Transverse colon (tissue), 3 donors: ENCODE data around the gene CENPH.

Experiments used
- CTCF ChIP-seq, 5 experiments: fragments of 200-600 bp in 3 of 5; fragments of 450-650 bp in 2 of 5; sonication (generic) in 3 of 5; IDR thresholded peaks; 1 replicate in 2 of 5; 2 replicates in 3 of 5; pipeline ENCODE4 v1.5.1; 2016 to 2017; ENCODE audit warnings: antibody characterized with exemption in 5 of 5, inconsistent platforms in 3 of 5, mild to moderate bottlenecking in 2 of 5, moderate library complexity in 1 of 5
- EP300 ChIP-seq: sonication (generic); formaldehyde crosslinking; IDR thresholded peaks from one replicate; pipeline ENCODE4 v1.6.1; 2017; ENCODE audit warnings: antibody characterized with exemption, low read depth

GRCh38 chr5:69166686-69167492 lies 22.5 kb upstream of the CENPH start, which contains the start of gene CCNB1:
- TF ChIP-seq EP300 (no peak), CTCF (IDR thresholded peaks at IDR 0.05) (peak in 1 of 5 experiments; percentile 16)
